ENCODE results near the gene ACAP2. TPM values are rescaled to one million over a fixed set of nuclear protein-coding genes. Genes with fewer than 3 reads are reported as not detected.
A peak's percentile ranks its signal among the peaks of the same experiment; 100 is the strongest.

ACAP2 gene
- polyA plus RNA-seq, 2 of the 4 experiments (the other 2 are of a cell fraction), result 7.8 to 26.0 TPM

DNA sequence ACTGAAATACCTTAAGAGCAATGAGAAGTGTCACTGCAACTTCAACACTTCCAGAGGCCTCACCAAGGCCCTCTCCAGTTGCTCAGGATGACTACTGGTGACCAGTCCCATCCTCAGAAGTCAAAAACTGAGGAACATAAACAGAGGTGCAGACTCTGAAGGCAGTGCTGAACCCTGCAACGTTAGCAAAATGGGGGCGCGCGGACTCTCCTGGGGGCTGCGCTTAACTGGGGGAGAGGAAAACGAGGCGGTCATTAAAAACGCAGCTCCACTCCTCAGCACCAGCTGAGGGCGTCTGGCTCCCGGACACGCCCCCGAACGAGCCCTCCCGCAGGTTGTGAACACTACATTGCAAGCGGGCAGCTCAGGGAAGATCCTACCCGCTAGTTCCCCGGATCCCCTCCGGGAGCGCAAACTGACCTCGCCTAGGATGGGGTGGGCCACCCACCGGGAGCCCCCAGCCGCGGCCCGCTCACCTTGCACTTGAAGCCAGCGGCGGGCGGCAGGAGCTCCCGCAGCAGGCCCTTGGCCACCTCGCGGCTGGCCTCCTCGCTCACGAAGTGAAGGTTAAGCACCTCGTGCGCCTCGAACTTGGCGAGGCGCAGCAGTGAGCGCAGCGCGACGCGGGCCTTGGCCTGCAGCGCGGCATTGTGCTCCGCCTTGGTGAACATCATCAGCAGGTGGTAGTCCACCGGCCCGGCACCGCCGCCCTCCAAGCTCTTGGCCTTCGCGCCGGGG lies 172.6 kb downstream of the ACAP2 start:
- FAIRE-seq (no peak), DNase-seq (ENCODE audit: low read depth in 1 of 2, low spot score in 1 of 2) (peak; percentile 27 to 49), ATAC-seq (peak; percentile 46 to 60)
- Histone ChIP-seq H3K9me3 (no peaks in the 10 kb centered on the region), H3K4me3 (peak overlapping the region; percentile 69), H3K27ac (peak overlapping the region; percentile 87 to 99), H3K4me2 (peak overlapping the region; percentile 95), H3K4me1 (peaks cover 12% of the 10 kb centered on the region)
- POLR2A ChIA-PET, result interaction anchor here (0.6 to 2.5 kb wide), 8 partner anchors 10 to 598 kb away, joined by 3 to 18 read pairs (median 4); partner anchors contain the start of genes ACAP2, FAM43A, LSG1 and PPP1R2
- 0% methylated on average over 14 of the region's 52 CpGs for WGBS (ENCODE audit: missing lambda C conversion rate)
- TF ChIP-seq, protein P1, sequence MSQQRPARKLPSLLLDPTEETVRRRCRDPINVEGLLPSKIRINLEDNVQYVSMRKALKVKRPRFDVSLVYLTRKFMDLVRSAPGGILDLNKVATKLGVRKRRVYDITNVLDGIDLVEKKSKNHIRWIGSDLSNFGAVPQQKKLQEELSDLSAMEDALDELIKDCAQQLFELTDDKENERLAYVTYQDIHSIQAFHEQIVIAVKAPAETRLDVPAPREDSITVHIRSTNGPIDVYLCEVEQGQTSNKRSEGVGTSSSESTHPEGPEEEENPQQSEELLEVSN (IDR thresholded peaks at IDR 0.05; ENCODE audit: borderline replicate concordance, low read depth), result peak; percentile 59; the same call in 1 of the 2 replicates
- TF ChIP-seq PHF8 (IDR thresholded peaks at IDR 0.05; ENCODE audit: borderline replicate concordance, low read depth), result peak; percentile 60; the same call in 1 of the 2 replicates
- TF ChIP-seq, protein P2, sequence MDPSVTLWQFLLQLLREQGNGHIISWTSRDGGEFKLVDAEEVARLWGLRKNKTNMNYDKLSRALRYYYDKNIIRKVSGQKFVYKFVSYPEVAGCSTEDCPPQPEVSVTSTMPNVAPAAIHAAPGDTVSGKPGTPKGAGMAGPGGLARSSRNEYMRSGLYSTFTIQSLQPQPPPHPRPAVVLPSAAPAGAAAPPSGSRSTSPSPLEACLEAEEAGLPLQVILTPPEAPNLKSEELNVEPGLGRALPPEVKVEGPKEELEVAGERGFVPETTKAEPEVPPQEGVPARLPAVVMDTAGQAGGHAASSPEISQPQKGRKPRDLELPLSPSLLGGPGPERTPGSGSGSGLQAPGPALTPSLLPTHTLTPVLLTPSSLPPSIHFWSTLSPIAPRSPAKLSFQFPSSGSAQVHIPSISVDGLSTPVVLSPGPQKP (IDR thresholded peaks at IDR 0.05; ENCODE audit: low read depth, low read length), result no peak
- TF ChIP-seq, protein P3, sequence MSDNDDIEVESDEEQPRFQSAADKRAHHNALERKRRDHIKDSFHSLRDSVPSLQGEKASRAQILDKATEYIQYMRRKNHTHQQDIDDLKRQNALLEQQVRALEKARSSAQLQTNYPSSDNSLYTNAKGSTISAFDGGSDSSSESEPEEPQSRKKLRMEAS (IDR thresholded peaks at IDR 0.05), result peak; percentile 70; the same call in 1 of the 2 replicates
- TF ChIP-seq RARB (CRISPR knock-in tag; IDR thresholded peaks at IDR 0.05), result no peak
- no peak for TF ChIP-seq EP300 (IDR thresholded peaks at IDR 0.05)
- no peak for TF ChIP-seq FOSL2 (IDR thresholded peaks at IDR 0.05)
- no peak for TF ChIP-seq FOSL2 (CRISPR knock-in tag; IDR thresholded peaks at IDR 0.05)
- TF ChIP-seq BHLHE40 (IDR thresholded peaks at IDR 0.05; ENCODE audit: low read depth, low read length), result no peak
- no peak for TF ChIP-seq RAD21 (conservative IDR thresholded peaks at IDR 0.05 in 1 of 2, IDR thresholded peaks at IDR 0.05 in 1 of 2)
- CTCF ChIA-PET, result interaction anchor here (0.6 to 8.3 kb wide), 32 partner anchors 8 to 599 kb away, joined by 3 to 186 read pairs (median 4); partner anchors contain the start of genes ACAP2, LSG1 and PPP1R2

DNA sequence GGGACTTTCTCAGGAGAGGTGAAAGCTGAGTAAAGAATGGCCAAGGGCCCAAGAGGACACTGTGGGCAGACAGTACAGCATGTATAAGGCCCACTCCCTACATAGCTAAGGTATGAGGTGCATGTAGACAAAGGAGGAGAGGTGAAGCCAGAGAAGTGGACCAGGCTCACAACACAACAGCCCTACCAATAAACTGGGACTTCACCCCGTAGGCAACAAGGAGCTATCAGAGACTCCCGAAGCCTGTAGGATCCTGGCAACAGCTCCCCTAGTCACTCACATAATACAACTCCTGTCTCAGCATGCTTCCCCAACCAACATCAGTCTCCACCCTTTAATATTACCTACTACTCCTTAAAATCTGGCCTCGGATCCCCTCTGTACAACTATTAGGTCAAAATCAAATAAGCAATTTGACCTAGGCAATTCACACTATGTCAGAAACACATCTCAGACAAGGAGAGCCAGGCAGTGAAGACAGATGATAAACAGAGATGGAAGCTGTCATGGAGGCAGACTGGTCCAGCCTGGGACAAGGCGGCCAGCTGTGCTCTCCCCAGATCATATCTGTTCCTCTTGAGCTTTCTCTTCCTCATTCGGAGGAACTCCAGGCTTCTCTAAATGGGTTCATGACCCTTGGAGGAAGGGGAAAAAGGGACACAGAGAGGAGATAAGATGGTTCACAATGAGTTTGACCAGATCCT lies 173.3 kb downstream of the ACAP2 start:
- H3K27ac ChIP-seq, result peak overlapping the region in 1 of 2 experiments; percentile 99; a peak in 3 of 6 replicates

DNA sequence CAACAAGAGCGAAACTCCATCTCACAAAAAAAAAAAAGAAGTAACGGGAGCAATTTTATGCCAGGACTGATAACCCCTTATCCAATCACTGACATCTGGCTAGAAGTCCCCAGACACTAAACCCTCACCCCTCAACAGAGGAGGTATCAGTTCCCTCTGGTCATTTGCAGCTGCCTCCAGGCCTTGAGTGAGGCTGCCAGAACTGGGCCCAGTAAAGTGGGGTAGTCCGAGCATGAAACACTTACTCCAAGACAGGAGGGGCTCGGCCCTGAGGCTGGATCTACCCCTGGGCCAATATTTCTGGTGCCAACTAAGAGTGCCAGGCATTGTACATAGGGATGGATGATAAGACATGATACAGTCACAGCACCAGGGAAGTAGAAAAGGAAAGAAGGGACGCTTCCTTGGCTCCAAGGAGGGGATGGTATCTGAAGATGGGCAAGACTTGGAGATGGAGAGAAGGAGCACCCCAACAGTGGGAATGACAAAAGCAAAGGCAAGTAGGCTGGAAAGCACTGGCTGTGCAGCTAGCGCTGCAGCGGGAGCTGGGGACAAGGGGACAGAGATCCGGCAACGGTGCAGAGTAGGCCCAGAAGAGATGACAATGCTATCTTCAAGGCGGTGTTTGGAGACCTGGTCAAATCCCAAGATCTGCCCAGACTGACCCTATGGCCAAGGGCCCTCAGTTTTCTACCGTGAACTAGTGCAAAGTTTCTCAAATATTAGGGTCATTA lies 174.1 kb downstream of the ACAP2 start:
- POLR2A ChIA-PET, result no interaction called here
- Histone ChIP-seq H3K4me3 (no peak overlapping the region), H3K9me3 (no peaks in the 10 kb centered on the region), H3K4me2 (peak overlapping the region; percentile 95), H3K4me1 (peaks cover 12% of the 10 kb centered on the region), H3K27ac (no peak overlapping the region)
- DNase-seq (ENCODE audit: low read depth in 1 of 2, low spot score in 1 of 2) (no peak), ATAC-seq (no peak), FAIRE-seq (no peak)
- CTCF ChIA-PET, result interaction anchor here (0.6 to 8.3 kb wide), 6 partner anchors 7 to 586 kb away, joined by 3 to 186 read pairs (median 28); no protein-coding TSS in a partner anchor
- TF ChIP-seq NR3C1 (IDR thresholded peaks at IDR 0.05), result no peak
- no peak for TF ChIP-seq ZFP36 (IDR thresholded peaks at IDR 0.05; ENCODE audit: borderline replicate concordance, partially characterized antibody)
- TF ChIP-seq CBX8 (IDR thresholded peaks at IDR 0.05), result no peak
- TF ChIP-seq SREBF2 (IDR thresholded peaks at IDR 0.05), result no peak
- no peak for TF ChIP-seq MAFK (IDR thresholded peaks at IDR 0.05; ENCODE audit: partially characterized antibody)
- 96% methylated on average over 11 of the region's 11 CpGs for WGBS (ENCODE audit: missing lambda C conversion rate)

More for the DNA sequence above, 173.3 kb downstream of the ACAP2 start:
- Histone ChIP-seq H3K4me3 (peak overlapping the region; percentile 69), H3K4me2 (peak overlapping the region; percentile 95), H3K9me3 (no peaks in the 10 kb centered on the region), H3K4me1 (peaks cover 12% of the 10 kb centered on the region)
- TF ChIP-seq, protein P4, sequence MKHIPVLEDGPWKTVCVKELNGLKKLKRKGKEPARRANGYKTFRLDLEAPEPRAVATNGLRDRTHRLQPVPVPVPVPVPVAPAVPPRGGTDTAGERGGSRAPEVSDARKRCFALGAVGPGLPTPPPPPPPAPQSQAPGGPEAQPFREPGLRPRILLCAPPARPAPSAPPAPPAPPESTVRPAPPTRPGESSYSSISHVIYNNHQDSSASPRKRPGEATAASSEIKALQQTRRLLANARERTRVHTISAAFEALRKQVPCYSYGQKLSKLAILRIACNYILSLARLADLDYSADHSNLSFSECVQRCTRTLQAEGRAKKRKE (CRISPR knock-in tag; IDR thresholded peaks at IDR 0.05; ENCODE audit: low read depth), result no peak
- no peak for FAIRE-seq
- ATAC-seq, result no peak
- no peak for DNase-seq (ENCODE audit: low read depth in 1 of 2, low spot score in 1 of 2)
- POLR2A ChIA-PET, result interaction anchor here (1.5 to 2.5 kb wide), 4 partner anchors 173 to 597 kb away, joined by 3 to 18 read pairs (median 13); partner anchors contain the start of genes ACAP2, LSG1 and PPP1R2
- 91% methylated on average over 5 of the region's 5 CpGs for WGBS (ENCODE audit: missing lambda C conversion rate)
- CTCF ChIA-PET, result interaction anchor here (0.8 to 8.3 kb wide), 16 partner anchors 8 to 598 kb away, joined by 3 to 186 read pairs (median 4); partner anchors contain the start of genes ACAP2 and LSG1

Data from A549 (cell line).